H1 (cell line): ENCODE results near the gene CCDC91. TPM values are rescaled to one million over a fixed set of nuclear protein-coding genes. Genes with fewer than 3 reads are reported as not detected.
A peak's percentile ranks its signal among the peaks of the same experiment; 100 is the strongest.

ENCODE experiments used
- CTCF ChIA-PET: fragments of 300-600 bp; sonication (Branson Sonifier 250); formaldehyde crosslinking; loops from one replicate; lab custom pipeline; 2021; ENCODE audit not compliant: partially characterized antibody; lab: Charles Lee
- POLR2A ChIA-PET: fragments of 300-600 bp; sonication (Branson Sonifier 250); formaldehyde crosslinking; loops from one replicate; lab custom pipeline; 2021; ENCODE audit warnings: inconsistent platforms; ENCODE audit not compliant: partially characterized antibody; lab: Charles Lee
- DNase-seq, 2 experiments: peaks; one replicate each; pipeline versions ENCODE4 v3.0.0 to v3.0.0-alpha.2; 2010 to 2022; ENCODE audit warnings: low spot score in 2 of 2, low read depth in 1 of 2, mixed read lengths in 1 of 2
- FAIRE-seq: peaks from 2 replicates; lab custom pipeline; 2011; peaks lifted over from hg19 to GRCh38; lab: Jason Lieb, UNC
- H2AFZ ChIP-seq: 2 replicates; pipeline ENCODE4 v1.8.1; 2012; ENCODE audit warnings: low read length, inconsistent platforms
- H2AK5ac ChIP-seq: 2 replicates; pipeline ENCODE4 v1.6.1; 2013; ENCODE audit warnings: low read depth, low read length
- H2BK120ac ChIP-seq: replicated peaks from 2 replicates; pipeline ENCODE3; 2013; ENCODE audit warnings: low read depth, low read length, inconsistent platforms
- H2BK12ac ChIP-seq: 2 replicates; pipeline ENCODE4 v1.6.1; 2013; ENCODE audit warnings: low read depth, low read length
- H2BK15ac ChIP-seq: 2 replicates; pipeline ENCODE4 v1.6.1; 2013; ENCODE audit warnings: low read length
- H2BK20ac ChIP-seq: 2 replicates; pipeline ENCODE4 v1.6.1; 2013; ENCODE audit warnings: low read length
- H2BK5ac ChIP-seq: 2 replicates; pipeline ENCODE4 v1.6.1; 2013; ENCODE audit warnings: low read depth, low read length
- H3K14ac ChIP-seq: 2 replicates; pipeline ENCODE4 v1.6.1; 2013; ENCODE audit warnings: inconsistent platforms; ENCODE audit not compliant: insufficient read length
- H3K18ac ChIP-seq: 2 replicates; pipeline ENCODE4 v1.6.1; 2013; ENCODE audit warnings: low read length; ENCODE audit errors: extremely low read depth
- H3K23ac ChIP-seq: 2 replicates; pipeline ENCODE4 v1.6.1; 2013; ENCODE audit warnings: inconsistent platforms; ENCODE audit not compliant: insufficient read length
- H3K23me2 ChIP-seq: 2 replicates; pipeline ENCODE4 v1.6.1; 2013; ENCODE audit warnings: low read depth, low read length
- H3K27ac ChIP-seq: 2 replicates; pipeline ENCODE4 v1.6.1; 2011; ENCODE audit warnings: low read depth, low read length, inconsistent platforms
- H3K27me3 ChIP-seq, 4 experiments: replicated peaks in 1 of 4; 1 replicate in 1 of 4; 2 replicates in 3 of 4; pipeline versions ENCODE4 v1.6.1 to v1.8.1; 2011 to 2013; ENCODE audit warnings: low read length in 3 of 4, mild to moderate bottlenecking in 3 of 4, inconsistent platforms in 2 of 4, mixed read lengths in 2 of 4, moderate library complexity in 1 of 4; ENCODE audit not compliant: control insufficient read depth in 3 of 4, insufficient read depth in 3 of 4; ENCODE audit errors: extremely low read depth in 1 of 4
- H3K36me3 ChIP-seq, 4 experiments: 2 replicates each; pipeline versions ENCODE4 v1.6.1 to v1.8.1; 2011 to 2013; ENCODE audit warnings: mild to moderate bottlenecking in 4 of 4, low read length in 3 of 4, moderate library complexity in 2 of 4, control low read depth in 1 of 4, inconsistent platforms in 1 of 4; ENCODE audit not compliant: insufficient read depth in 4 of 4, control insufficient read depth in 2 of 4
- H3K4ac ChIP-seq: replicated peaks from 2 replicates; pipeline ENCODE3; 2013; ENCODE audit warnings: low read length, low read depth, mixed read lengths, inconsistent platforms; ENCODE audit not compliant: insufficient read length
- H3K4me1 ChIP-seq, 4 experiments: replicated peaks in 1 of 4; 1 replicate in 1 of 4; 2 replicates in 3 of 4; pipeline versions ENCODE4 v1.6.1 to v1.8.1; 2011 to 2013; ENCODE audit warnings: low read length in 3 of 4, inconsistent platforms in 2 of 4, mixed read lengths in 1 of 4; ENCODE audit not compliant: insufficient read depth in 4 of 4, control insufficient read depth in 3 of 4
- H3K4me2 ChIP-seq, 2 experiments: 2 replicates each; pipeline versions ENCODE4 v1.6.1 to v1.8.1; 2011 to 2013; ENCODE audit warnings: low read depth in 2 of 2, low read length in 2 of 2, control low read depth in 1 of 2, inconsistent platforms in 1 of 2, mild to moderate bottlenecking in 1 of 2; ENCODE audit not compliant: insufficient read depth in 1 of 2
- H3K4me3 ChIP-seq, 4 experiments: fragments of 200-600, 300-600 bp in 1 of 4; sonication (generic), shearing (Covaris generic), sonication (Bioruptor Twin) in 1 of 4; 2 replicates each; pipeline versions ENCODE4 v1.5.1 to v1.8.1; 2011 to 2016; ENCODE audit warnings: low read length in 4 of 4, low read depth in 3 of 4, control low read depth in 2 of 4, inconsistent platforms in 2 of 4, mild to moderate bottlenecking in 2 of 4, mixed read lengths in 1 of 4, moderate library complexity in 1 of 4; ENCODE audit not compliant: insufficient read depth in 2 of 4; ENCODE audit errors: extremely low read depth in 1 of 4
- H3K56ac ChIP-seq: replicated peaks from 2 replicates; pipeline ENCODE3; 2013; ENCODE audit warnings: low read depth, mild to moderate bottlenecking, mixed read lengths, low read length, inconsistent platforms; ENCODE audit not compliant: insufficient read length
- H3K79me1 ChIP-seq: 2 replicates; pipeline ENCODE4 v1.6.1; 2013; ENCODE audit warnings: low read depth, low read length, control low read depth
- H3K79me2 ChIP-seq, 2 experiments: 2 replicates each; pipeline versions ENCODE4 v1.6.1 to v1.8.1; 2012 to 2013; ENCODE audit warnings: low read length in 2 of 2, mild to moderate bottlenecking in 2 of 2, inconsistent platforms in 1 of 2; ENCODE audit not compliant: insufficient read depth in 2 of 2, control insufficient read depth in 1 of 2
- H3K9ac ChIP-seq, 4 experiments: replicated peaks in 1 of 4; 1 replicate in 1 of 4; 2 replicates in 3 of 4; pipeline versions ENCODE4 v1.6.1 to v1.8.1; 2011 to 2013; ENCODE audit warnings: low read depth in 3 of 4, low read length in 3 of 4, control low read depth in 2 of 4, mild to moderate bottlenecking in 2 of 4, moderate library complexity in 2 of 4, inconsistent platforms in 1 of 4; ENCODE audit errors: extremely low read depth in 1 of 4
- H3K9me3 ChIP-seq, 2 experiments: 2 replicates each; pipeline versions ENCODE4 v1.6.1 to v1.8.1; 2012 to 2013; ENCODE audit warnings: mild to moderate bottlenecking in 2 of 2, moderate library complexity in 2 of 2, control low read depth in 1 of 2, inconsistent platforms in 1 of 2, low read depth in 1 of 2, low read length in 1 of 2, mixed read lengths in 1 of 2; ENCODE audit not compliant: insufficient read depth in 2 of 2
- H4K20me1 ChIP-seq, 2 experiments: replicated peaks in 1 of 2; 2 replicates each; pipeline versions ENCODE3 to v1.8.1; 2011 to 2013; ENCODE audit warnings: inconsistent platforms in 2 of 2, low read length in 2 of 2, mild to moderate bottlenecking in 1 of 2; ENCODE audit not compliant: insufficient read depth in 2 of 2, control insufficient read depth in 1 of 2
- H4K5ac ChIP-seq: 2 replicates; pipeline ENCODE4 v1.6.1; 2013; ENCODE audit warnings: low read length, low read depth, mixed read lengths, inconsistent platforms; ENCODE audit not compliant: insufficient read length
- H4K8ac ChIP-seq: 2 replicates; pipeline ENCODE4 v1.8.0; 2013; ENCODE audit warnings: mild to moderate bottlenecking, moderate library complexity, low read length, inconsistent platforms; ENCODE audit not compliant: insufficient read depth; ENCODE audit errors: extremely low read depth
- H4K91ac ChIP-seq: replicated peaks from 2 replicates; pipeline ENCODE3; 2013; ENCODE audit warnings: low read length, mixed read lengths, inconsistent platforms; ENCODE audit not compliant: insufficient read length
- BRCA1 ChIP-seq: IDR thresholded peaks from 2 replicates; pipeline ENCODE4 v1.6.1; 2012; ENCODE audit warnings: low read depth, low read length, improper control_type of control experiment
- EGR1 ChIP-seq: IDR thresholded peaks from 2 replicates; pipeline ENCODE4 v1.6.1; 2011; ENCODE audit warnings: low read depth, low read length, borderline replicate concordance
- GABPA ChIP-seq: IDR thresholded peaks from 2 replicates; pipeline ENCODE4 v1.6.1; 2011; ENCODE audit warnings: mild to moderate bottlenecking, low read length, moderate library complexity, borderline replicate concordance; ENCODE audit not compliant: insufficient read depth
- KDM4A ChIP-seq: IDR thresholded peaks from one replicate; pipeline ENCODE4 v1.7.1; 2012; ENCODE audit warnings: low read depth, mild to moderate bottlenecking, moderate library complexity, low read length, inconsistent platforms; ENCODE audit not compliant: severe bottlenecking
- MAFK ChIP-seq: IDR thresholded peaks from 2 replicates; pipeline ENCODE4 v1.6.1; 2012; ENCODE audit warnings: low read depth, mild to moderate bottlenecking, improper control_type of control experiment, low read length
- NANOG ChIP-seq: IDR thresholded peaks from 2 replicates; pipeline ENCODE4 v1.6.1; 2011; ENCODE audit warnings: low read length, low read depth, mild to moderate bottlenecking, inconsistent platforms; ENCODE audit not compliant: insufficient read depth, poor library complexity, severe bottlenecking
- SP4 ChIP-seq: IDR thresholded peaks from 2 replicates; pipeline ENCODE4 v1.6.1; 2012; ENCODE audit warnings: low read length, inconsistent platforms
- SRF ChIP-seq: IDR thresholded peaks from 2 replicates; pipeline ENCODE4 v1.6.1; 2011; ENCODE audit warnings: mild to moderate bottlenecking, low read depth, low read length, moderate library complexity
- ZNF274 ChIP-seq: IDR thresholded peaks from 2 replicates; pipeline ENCODE4 v1.7.0; 2012; ENCODE audit warnings: low read length, borderline replicate concordance; ENCODE audit errors: extremely low read depth
- WGBS, 2 experiments: shearing (Covaris generic) in 1 of 2; methylation state at CpG; one replicate each; pipeline versions ENCODE4 v1.1.6 to v1.1.7; 2013 to 2015; ENCODE audit warnings: low lambda C conversion rate in 2 of 2, mixed read lengths in 2 of 2, inconsistent platforms in 1 of 2, low coverage in 1 of 2, missing lambda C conversion rate in 1 of 2; ENCODE audit not compliant: insufficient replicate concordance in 2 of 2, insufficient coverage in 1 of 2, insufficient read length in 1 of 2; ENCODE audit errors: extremely low coverage in 1 of 2, missing lambda C conversion rate in 1 of 2; 5-methylcytosine and 5-hydroxymethylcytosine counted together
- polyA plus RNA-seq, 7 experiments: library from polyadenylated mRNA; depleted of rRNA in 3 of 7; stranded (reverse) in 5 of 7; unstranded in 2 of 7; fragments of >200 nt in 5 of 7; fragments of 200-250 nt in 2 of 7; gene quantifications; 1 replicate in 5 of 7; 2 replicates in 1 of 7; 4 replicates in 1 of 7; pipeline versions ENCODE4 v1.2.1 to v1.2.3, GENCODE V29; 2011 to 2013; ENCODE audit warnings: missing spikeins in 2 of 7, mixed read lengths in 2 of 7
- total RNA-seq: library from RNA; stranded (reverse); fragmentation: NEBNext Ultra II Directional; extraction: Animal tissue kit (Norgen Biotek cat#: 25700); gene quantifications from 2 replicates; pipeline ENCODE4 v1.2.1, GENCODE V29; 2021
- TF ChIP-seq, protein P1 (sequence below): IDR thresholded peaks from 2 replicates; pipeline ENCODE4 v1.6.1; 2011; ENCODE audit warnings: low read depth, mild to moderate bottlenecking, low read length; ENCODE audit not compliant: insufficient read depth

Gene CCDC91
- total and polyA plus RNA-seq, 2 of the 8 experiments (the other 6 are each of a cell fraction or from before 2014, with no cell fraction given) = 8.6 to 23.1 TPM

DNA sequence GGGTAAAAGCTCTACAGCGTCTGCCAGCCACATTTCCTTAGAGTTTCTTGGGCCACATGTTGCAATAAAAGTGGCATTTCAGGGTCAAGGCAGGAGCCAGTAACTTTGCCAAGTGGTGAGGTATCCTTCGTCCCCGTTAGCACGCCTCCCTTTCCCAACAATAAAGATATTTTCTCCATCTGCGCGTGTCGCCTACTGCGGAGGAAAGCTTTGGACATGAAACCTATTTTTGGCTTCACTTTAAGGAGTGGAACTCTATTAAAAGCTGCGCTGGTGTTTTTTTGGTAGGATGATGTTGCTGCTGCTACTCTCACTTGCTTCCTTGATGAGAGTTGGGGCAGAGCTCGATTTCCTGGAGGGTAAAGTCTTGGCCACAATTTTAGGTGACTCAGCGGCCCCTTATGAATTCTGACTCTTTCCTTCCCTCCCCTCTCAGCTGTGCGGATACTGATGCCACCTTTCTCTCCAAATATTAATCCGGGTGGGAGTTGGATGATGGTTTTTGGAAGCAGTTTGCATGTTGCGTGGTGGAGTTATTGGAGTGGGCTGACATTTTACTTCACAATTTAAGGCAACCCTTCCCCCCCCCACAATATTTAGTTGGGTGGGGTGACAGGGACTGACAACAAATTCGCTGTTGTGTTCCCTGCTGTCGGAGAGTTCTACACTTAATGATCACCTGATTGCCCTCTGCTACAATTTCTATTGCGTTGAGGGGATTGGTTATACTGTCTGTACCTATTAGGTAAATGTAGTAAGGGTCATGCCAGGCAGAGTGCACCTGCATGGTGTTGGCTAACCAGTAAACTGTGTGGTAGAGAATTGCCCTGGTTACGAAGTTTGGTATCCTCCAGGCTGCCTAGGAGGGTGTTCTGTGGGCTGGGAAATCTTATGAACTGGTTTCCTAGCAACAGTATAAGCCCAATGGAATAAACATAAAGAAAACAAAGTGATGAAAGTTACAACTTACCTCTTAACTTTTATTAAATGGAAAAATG is 1.1 kb downstream of the CCDC91 start:
- Histone ChIP-seq H4K5ac (peak overlapping the region; percentile 69), H3K23me2 (peaks cover 7% of the 10 kb centered on the region), H3K4me2 (peak overlapping the region; percentile 94 to 98), H2BK15ac (no peak overlapping the region), H3K4me3 (peak overlapping the region; percentile 77 to 95 (median 87)), H3K4me1 (peaks cover 0 to 8% (median 6%) of the 10 kb centered on the region in 4 experiments; a peak in 5 of 7 replicates), H3K4ac (no peak overlapping the region), H4K20me1 (no peaks in the 10 kb centered on the region), H4K91ac (peak overlapping the region; percentile 61), H3K9ac (peak overlapping the region; percentile 53 to 92 (median 90)), H3K18ac (no peak overlapping the region), H3K27ac (peak overlapping the region; percentile 85), H2BK20ac (no peak overlapping the region), H3K79me2 (peaks cover 6 to 55% of the 10 kb centered on the region in 2 experiments; a peak in 3 of 4 replicates), H3K23ac (no peak overlapping the region), H3K9me3 (0 out of 4 replicates have a peak, but pooled peaks cover 0 to 2% of the 10 kb centered on the region in 2 experiments), H3K56ac (no peak overlapping the region), H4K8ac (peak overlapping the region; percentile 99; the same call in 1 of the 2 replicates), H2BK5ac (peak overlapping the region; percentile 93; the same call in 1 of the 2 replicates), H3K14ac (no peak overlapping the region), H2BK120ac (no peak overlapping the region), H2AFZ (peak overlapping the region; percentile 86; the same call in 1 of the 2 replicates), H3K36me3 (no peaks in the 10 kb centered on the region), H3K79me1 (peaks cover 3% of the 10 kb centered on the region; the same call in 1 of the 2 replicates), H3K27me3 (no peaks in the 10 kb centered on the region), H2BK12ac (peak overlapping the region; percentile 40; the same call in 1 of the 2 replicates), H2AK5ac (no peak overlapping the region; the same call in none of the 2 replicates)
- DNase-seq (no peak), FAIRE-seq (no peak)
- POLR2A ChIA-PET = interaction anchor here (0.6 to 1.1 kb wide), 3 partner anchors 13 to 268 kb away, joined by 3 to 7 read pairs (median 3); no protein-coding TSS in a partner anchor
- CTCF ChIA-PET = interaction anchor here (0.9 kb wide), 1 partner anchor 15 kb away, joined by 3 read pairs; no protein-coding TSS in a partner anchor
- 28% methylated on average over 18 of the region's 18 CpGs; no CpG with 5 or more reads in 1 of the 2 experiments for WGBS, 2 experiments
- no peak for TF ChIP-seq SRF
- no peak for TF ChIP-seq NANOG
- no peak for TF ChIP-seq SP4
- TF ChIP-seq BRCA1 = no peak
- TF ChIP-seq ZNF274 = no peak
- no peak for TF ChIP-seq MAFK
- TF ChIP-seq, protein P1, sequence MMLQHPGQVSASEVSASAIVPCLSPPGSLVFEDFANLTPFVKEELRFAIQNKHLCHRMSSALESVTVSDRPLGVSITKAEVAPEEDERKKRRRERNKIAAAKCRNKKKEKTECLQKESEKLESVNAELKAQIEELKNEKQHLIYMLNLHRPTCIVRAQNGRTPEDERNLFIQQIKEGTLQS = no peak
- no peak for TF ChIP-seq EGR1
- no peak for TF ChIP-seq KDM4A
- TF ChIP-seq GABPA = no peak
